22Rv1 (cell line): Measurements from ENCODE around the gene RAB28.

Source experiments
- CTCF ChIP-seq: fragments of 450-650 bp; IDR thresholded peaks from 2 replicates; pipeline ENCODE4 v1.5.1; 2017; ENCODE audit warnings: mild to moderate bottlenecking
- ZFX ChIP-seq: fragments of 450-650 bp; IDR thresholded peaks from 2 replicates; pipeline ENCODE4 v1.6.1; 2017; ENCODE audit warnings: antibody characterized with exemption, borderline replicate concordance

GRCh38 chr4:13528821-13529127 is 44.6 kb upstream of the RAB28 start:
- TF ChIP-seq CTCF: no peak
- no peak for TF ChIP-seq ZFX
